ENCODE data around the gene DACH1.

GRCh38 chr13:71801165-71801760, 65.7 kb downstream of the DACH1 start:
- no peak for TF ChIP-seq POLR2A (IDR thresholded peaks at IDR 0.05; ENCODE audit: low read depth, low read length)
- TF ChIP-seq POLR2AphosphoS5 (IDR thresholded peaks at IDR 0.05; ENCODE audit: low read depth, low read length) = no peak
- no peak for TF ChIP-seq TAF1 (IDR thresholded peaks at IDR 0.05; ENCODE audit: borderline replicate concordance, low read depth, low read length)
